G401.6 (cell line): ENCODE results near the gene PKN1.
A peak's percentile ranks its signal among the peaks of the same experiment; 100 is the strongest.
"Not testable (repeated sequence)": the region's sequence is repeated elsewhere in the genome, so short reads cannot be mapped to it uniquely, and the experiment has no call there.

Source experiments
- FAIRE-seq: peaks from 2 replicates; lab custom pipeline; 2012; peaks lifted over from hg19 to GRCh38; lab: Jason Lieb, UNC

Gene PKN1

DNA sequence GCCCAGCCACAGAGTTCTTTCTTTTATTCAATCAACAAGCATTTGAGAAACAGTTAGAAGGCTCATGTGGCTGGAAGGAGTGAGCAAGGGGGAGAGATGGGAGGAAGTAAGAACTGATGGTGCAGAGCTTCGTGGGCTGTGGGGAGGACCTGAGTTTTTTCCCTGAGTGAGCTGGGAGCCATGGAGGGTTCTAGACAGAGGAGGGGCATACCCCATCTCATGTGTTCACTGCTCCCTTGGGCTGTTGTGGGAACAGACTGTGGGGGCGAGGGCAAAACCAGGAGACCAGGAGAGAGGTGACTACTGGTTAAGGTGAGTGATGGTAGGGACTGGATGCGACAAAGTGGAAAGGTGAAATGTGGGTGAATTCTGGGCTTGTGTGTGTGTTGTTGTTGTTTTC is 2.4 kb upstream of the PKN1 start:
- no peak for FAIRE-seq

DNA sequence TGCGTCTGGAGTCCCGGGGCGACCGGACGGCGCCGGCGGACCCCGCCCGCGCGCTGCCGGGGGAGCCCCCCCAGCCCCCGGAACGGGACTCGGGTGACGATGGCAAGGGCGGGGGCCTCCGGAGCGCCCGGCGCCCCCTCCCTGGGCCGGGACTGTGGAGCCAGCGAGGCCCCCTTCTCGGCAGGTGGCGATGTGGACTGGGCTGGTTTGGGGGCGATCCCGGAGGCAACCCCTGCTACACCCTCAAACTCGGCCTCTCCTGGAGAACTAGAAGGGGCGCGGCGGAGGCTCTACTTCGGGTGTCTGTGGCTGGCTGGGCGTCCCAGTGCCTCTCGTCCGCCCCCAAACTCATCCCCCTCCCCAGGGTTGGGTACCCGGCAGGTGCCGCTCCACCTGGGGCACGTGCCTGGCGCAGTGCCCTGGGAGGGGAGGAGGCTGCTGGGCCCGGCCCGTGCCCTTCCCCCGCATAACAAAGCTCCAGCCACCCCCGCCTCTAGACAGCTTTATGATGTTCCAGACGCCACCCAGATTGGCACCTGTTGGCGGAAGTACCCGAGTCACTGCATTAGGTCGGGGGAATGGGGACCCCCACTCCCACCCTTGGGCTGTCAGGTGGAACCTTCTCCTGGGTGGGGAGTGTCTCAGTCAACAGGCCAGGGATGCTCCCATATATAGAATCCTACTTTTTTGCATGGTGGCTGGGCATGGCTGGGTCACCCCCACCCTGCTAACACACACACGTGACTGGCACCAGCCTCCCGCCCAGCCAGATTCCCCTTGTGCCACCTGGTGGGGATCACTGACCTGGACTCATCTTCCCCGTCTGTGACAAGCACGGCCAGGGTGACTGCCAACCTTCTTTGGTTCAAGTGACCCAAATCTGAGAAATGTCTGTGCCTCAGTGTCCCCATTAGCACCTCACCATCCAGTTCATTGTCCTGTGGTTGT is 722 bp downstream of the PKN1 start:
- FAIRE-seq: no peak

DNA sequence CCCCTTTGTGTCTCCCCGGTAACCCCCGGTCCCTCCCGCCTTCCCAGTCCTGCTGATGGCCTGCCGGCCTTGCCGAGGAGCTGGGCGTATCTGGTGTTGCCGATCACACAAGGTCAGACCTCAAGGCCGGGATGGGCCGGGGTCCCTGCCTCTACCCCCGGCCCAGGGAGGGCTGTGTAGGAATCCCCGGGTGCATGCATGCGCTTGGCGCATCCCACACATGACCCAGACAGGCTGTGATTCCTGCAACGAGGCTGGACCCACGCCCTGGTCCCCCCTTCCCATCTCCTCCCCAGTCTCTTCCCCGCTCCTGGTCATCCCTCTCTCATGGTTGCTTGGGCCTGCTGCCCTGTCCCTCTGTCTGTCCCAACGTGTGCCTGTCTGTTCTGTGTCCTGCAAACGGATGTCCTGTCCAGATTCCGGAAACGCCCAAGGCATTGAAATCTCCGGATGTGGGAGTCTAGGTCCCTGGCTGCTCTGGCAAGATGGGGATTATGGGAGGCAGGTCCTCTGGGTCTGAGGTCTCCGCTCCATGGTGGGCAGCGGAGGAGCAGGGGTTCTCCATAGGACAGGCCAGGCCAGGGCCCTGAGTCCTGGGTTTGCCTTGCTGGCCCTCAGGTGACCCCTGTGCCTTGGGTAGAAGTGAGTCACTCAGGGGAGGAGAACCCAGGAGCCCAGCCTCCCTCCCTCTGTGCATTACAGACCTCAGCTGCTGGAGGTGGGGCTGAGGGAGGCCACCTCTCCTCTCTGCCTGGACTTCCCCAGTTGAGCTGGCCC is 1.6 kb downstream of the PKN1 start:
- no peak for FAIRE-seq

DNA sequence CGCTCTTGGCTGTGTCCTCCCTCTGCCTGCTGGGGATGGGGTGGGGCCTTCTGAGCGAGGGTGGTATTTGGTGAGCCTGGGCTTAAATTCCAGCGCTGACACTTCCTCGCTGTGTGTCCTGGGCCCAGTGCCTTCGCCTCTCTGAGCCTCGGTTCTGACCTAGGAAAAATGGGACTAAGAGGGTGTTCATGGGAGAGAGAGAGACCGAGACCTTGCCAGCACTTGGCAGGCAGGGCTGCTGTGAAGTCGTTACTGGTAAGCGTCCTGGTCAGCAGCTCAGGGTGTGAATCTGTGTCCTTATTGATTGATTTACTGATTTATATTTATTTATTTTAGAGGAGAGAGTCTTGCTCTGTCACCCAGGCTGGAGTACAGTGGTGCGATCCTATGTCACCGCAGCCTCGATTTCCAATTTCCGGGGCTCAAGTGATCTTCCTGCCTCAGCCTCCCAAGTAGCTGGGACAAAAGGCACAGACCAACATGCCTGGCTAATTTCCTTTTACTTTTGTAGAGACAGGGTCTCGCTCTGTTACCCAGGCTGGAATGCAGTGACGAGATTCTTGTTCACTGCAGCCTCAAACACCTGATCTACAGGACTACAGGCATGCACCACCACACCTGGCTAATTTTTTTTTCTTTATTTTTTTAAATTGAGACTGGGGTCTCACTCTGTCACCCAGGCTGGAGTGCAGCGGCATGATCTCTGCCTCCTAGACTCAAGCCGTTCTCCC is 2.4 kb downstream of the PKN1 start:
- FAIRE-seq: no peak

DNA sequence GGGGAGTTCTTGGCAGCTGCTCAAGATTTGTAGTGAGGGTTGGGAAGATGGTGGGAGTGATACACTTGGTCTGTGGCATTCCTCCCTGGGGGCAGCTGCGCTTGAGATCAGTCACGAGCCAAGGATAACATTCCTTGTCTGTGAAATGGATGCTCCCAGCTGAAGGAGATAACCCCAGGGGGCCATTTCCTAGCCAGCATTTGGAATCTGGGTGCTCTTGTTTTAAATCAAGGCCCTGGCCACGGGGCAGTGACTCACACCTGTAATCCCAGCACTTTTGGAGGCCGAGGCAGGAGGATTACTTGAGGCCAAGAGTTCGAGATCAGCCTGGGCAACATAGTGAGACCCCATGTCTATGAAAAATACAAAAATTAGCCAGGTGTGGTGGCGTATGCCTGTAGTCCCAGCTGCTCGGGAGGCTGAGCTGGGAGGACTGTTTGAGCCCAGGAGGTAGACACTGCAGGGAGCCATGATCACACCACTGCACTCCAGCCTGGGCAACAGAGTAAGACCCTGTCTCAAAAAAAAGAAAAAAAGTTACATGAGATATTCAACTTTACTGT is 4.6 kb downstream of the PKN1 start:
- FAIRE-seq: no peak

DNA sequence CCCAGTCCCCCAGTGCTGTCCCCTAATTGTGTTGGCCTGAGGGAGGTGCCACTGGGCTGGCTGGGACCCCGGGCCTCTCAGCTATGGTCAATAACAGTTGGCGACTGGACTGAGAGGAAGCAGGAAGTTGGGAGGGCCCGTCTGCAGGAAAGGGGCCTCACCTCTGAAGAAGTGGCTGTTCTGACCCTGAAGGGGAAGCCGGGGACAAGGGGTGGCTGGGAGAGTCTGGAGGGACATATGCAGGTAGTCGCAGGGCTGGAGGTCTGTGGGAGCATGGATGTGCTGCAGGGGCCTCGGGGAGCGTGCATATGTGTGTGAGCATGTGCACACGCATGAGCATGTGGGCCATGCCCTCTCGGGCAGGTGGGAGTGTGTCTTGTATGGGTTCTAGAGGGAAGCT is 5.9 kb downstream of the PKN1 start:
- no peak for FAIRE-seq

DNA sequence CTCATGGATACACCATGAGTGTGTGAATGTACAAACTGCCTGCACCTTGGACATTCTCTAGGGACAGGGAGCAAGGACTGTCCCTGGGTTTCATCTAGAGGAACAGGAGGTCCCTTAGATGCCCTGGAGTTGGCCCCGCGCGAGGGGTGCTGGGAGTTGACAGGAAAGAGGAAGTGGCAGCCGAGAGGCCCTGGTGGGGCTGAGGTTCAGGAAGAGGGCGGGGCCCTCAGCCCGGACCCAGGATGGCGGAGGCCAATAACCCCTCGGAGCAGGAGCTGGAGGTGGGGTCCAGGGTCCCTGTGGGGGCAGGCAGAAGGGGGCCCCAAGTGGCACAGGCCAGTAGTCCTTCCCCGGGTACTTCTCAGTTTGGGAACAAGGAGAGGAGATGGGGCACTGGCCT is 6.9 kb downstream of the PKN1 start:
- no peak for FAIRE-seq

DNA sequence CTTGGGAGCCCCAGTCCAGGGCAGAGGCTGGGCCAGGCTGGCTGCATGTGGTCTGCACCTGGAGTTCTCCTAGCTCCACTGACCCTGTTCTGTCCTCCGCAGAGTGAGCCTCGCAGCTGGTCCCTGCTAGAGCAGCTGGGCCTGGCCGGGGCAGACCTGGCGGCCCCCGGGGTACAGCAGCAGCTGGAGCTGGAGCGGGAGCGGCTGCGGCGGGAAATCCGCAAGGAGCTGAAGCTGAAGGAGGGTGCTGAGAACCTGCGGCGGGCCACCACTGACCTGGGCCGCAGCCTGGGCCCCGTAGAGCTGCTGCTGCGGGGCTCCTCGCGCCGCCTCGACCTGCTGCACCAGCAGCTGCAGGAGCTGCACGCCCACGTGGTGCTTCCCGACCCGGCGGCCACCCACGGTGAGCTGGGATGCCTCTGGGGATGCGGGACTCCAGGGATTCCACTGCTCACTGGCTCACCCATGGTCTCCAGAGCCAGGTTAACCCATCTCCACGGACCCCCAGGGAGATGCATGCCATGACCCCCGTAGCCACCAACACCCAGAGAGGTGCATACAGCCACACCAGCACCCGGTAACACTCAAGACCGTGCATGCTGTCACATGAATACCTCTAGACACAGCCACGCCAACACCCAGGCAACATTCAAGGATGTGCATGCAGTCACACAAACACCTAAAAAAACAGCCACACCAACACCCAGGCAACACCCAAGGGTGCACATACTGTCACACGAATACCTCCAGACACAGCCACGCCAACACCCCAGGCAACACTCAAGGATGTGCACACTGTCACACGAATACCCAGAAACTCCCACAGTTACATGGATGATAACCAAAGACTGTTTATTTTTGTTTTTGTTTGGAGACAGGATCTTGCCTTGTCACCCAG is 8.2 kb downstream of the PKN1 start:
- FAIRE-seq: no peak

DNA sequence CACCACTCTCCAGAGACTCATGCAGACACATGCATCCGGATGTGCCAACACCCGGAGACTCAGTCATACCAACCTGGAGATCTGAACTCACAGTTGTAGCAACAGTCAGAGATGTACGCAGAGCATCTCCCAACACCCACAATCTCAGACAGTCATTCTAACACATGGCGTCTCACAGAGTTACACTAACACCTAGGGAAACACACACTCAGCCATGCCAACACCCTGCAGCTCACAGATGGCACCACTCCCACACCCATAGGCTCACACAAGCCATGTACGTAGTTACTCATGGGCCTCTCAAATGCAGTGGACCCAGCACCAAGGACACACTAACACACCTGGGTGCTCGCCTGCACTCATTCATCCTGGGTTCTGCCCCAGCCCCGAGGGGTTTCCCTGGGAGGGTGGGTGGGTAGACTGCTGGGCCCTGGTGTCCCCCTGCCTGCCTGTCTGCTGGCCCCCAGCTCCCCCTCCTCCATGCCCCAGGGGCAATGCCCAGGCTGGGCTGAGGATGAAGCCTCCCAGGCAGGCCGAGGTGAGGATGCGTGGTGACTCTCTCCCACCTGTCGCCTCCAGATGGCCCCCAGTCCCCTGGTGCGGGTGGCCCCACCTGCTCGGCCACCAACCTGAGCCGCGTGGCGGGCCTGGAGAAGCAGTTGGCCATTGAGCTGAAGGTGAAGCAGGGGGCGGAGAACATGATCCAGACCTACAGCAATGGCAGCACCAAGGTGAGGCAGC is 10.0 kb downstream of the PKN1 start:
- no peak for FAIRE-seq

DNA sequence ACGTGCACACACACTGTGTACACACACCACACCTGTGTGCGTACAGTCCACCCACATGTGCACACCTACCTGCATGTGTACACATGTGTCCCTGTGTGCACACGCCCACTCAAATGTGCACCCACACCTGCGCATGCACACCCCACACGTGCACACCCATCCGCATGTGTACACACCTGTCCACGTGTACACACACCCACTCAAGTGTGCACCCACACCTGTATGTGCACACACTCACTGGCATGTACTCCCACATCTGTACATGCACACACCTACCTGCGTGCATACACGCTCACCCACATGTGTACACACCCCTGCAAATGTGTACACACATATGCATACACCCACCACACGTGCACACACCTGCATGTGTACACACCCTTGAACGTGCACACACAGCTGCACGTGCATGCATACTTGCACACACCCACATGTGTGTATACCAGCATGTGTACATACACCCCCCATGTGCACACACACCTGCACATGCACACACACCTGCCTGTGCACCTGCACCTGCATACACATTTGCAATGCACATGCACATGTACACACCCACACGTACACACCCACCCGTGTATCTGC is 10.6 kb downstream of the PKN1 start:
- no peak for FAIRE-seq

DNA sequence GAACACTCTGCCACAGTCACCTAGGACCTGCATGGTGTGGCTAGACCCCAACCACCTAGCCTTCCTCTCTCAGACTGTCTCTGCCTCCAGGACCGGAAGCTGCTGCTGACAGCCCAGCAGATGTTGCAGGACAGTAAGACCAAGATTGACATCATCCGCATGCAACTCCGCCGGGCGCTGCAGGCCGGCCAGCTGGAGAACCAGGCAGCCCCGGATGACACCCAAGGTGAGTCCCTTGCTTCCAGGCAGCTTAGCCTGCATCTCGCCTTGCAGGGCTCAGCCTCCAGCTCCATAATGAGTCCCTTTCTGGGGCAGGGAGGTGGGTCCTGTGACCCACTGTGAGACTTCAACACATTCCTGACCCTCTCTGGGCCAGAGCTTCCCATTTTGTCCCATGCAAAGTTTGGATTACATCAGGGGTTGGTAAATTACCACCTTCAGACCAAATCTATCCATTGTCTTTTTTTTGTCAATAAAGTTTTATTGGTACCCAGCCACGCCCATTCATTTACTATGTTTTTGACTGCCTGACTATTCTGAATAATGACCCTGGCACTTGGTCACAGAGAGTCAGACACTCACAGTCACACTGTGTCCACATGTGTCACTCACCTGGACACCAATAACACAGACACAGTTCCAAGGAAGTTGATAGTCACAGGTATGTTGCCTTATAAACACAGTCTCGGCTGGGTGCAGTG is 13.4 kb downstream of the PKN1 start:
- no peak for FAIRE-seq

DNA sequence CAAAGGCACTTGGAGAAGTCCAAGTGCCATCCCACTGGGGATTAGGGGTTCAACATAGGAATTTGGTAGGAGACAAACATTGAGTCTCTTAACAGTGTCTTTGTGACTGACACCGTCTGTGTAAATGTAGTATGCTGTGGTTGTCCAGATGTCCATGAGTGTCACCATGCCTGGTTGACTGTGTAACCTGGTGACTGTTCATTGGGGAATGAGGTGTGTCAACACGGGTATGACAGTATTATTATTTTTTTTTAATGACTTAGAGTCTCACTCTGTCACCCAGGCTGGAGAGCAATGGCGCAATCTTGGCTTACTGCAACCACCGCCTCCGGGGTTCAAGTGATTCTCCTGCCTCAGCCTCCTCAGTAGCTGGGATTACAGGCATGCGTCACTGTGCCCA is 16.2 kb downstream of the PKN1 start:
- FAIRE-seq: no peak

DNA sequence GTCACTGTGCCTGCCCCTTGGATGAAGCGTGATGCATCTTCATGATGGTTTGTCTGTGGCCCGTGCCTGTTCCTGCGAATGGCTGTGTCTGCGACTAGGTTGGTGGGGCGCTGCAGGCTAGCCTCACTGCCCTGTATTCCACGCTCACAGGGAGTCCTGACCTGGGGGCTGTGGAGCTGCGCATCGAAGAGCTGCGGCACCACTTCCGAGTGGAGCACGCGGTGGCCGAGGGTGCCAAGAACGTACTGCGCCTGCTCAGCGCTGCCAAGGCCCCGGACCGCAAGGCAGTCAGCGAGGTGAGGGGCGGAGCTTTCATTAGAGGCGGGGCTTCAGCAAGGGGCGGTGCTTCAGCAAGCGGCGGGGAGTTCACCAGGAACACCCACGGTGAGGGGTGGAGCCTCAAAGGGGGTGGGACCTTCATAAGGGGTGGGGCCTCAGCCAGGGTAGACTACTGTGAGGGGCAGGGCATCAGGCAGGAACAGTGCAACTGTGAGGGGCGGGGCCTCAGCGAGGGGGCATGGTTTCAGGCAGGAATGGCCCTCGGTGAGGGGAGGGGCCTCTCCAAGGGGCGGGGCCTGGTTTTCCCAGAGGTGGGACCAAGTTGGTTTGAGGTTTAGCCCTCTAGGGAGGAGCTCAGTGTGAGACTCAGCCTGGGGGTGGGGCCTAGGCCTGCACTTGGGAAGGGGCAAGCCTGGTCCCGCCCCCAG is 17.2 kb downstream of the PKN1 start:
- peak; percentile 75 for FAIRE-seq

DNA sequence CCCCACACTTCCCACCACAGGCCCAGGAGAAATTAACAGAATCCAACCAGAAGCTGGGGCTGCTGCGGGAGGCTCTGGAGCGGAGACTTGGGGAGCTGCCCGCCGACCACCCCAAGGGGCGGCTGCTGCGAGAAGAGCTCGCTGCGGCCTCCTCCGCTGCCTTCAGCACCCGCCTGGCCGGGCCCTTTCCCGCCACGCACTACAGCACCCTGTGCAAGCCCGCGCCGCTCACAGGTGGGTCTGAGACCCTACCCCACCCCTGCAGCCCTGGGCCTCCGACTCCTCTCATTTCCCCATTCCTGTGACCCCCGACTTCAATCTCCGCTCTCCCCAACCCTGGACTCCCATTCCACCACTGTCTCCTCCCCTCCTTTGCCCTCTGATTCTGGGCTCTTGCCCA is 17.8 kb downstream of the PKN1 start:
- FAIRE-seq: no peak

DNA sequence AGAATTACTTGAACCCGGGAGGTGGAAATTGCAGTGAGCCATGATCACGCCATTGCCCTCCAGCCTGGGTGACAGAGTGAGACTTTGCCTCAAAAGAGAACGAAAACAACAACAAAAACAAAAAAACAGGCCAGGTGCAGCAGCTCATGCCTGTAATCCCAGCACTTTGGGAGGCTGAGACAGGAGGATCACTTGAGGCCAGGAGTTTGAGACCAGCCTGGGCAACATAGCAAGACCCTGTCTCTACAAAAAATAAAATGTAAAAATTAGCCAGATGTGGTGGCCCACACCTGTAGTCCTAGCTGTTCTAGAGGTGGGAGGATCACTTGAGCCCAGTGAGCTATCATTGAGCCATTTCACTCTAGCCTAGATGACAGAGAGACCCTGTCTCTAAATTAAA is 19.2 kb downstream of the PKN1 start:
- FAIRE-seq: not testable (repeated sequence)

DNA sequence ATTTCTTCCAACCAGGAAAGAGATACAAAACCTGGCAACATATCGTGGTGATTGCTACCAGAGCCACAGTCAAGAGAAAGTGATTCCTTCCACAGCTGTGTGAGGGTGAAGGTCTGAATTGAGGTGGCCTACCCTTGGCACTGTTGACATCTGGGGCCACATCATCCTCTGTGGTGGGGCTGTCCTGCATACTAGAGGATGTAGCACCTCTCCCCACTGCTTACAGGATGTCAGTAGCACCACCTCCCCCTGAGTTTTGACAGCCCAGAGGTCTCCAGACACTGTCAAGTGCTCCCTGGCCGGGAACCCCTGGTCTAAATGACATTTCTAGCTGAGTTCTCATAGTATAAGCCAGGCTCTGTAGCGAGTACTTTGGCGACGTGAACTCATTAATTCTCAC is 26.6 kb downstream of the PKN1 start:
- FAIRE-seq: no peak

DNA sequence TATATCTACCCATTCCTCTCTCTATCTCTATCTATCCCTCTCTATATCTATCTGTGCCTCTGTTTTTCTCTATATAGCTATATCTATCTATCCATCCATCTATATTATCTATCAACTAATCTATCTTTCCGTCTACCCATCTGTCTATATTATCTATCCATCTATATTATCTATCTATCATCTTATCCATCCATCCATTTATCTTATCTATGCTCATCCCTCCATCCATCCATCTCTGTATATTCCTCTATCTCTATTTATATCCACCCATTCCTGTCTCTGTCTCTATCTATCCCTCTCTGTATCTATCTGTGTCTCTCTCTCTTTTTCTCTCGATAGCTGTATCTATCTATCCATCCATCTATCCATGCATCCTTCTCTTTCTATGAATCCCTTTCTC is 27.8 kb downstream of the PKN1 start:
- FAIRE-seq: no peak

DNA sequence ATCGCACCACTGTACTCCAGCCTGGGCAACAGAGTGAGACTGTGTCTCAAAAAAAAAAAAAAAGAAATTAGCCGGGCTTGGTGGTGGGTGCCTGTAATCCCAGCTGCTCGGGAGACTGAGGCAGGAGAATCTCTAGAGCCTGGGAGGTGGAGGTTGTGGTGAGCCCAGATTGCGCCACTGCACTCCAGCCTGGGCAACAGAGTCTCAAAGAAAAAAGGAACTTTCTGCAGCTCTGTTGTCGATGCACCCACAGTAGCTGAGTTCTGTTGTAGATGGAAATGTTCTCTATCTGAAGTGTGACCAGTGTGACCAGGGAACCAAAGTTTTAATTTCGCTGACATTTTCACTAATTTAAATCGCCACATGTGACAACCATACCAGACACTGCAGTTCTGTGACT is 29.3 kb downstream of the PKN1 start:
- FAIRE-seq: not testable (repeated sequence)

DNA sequence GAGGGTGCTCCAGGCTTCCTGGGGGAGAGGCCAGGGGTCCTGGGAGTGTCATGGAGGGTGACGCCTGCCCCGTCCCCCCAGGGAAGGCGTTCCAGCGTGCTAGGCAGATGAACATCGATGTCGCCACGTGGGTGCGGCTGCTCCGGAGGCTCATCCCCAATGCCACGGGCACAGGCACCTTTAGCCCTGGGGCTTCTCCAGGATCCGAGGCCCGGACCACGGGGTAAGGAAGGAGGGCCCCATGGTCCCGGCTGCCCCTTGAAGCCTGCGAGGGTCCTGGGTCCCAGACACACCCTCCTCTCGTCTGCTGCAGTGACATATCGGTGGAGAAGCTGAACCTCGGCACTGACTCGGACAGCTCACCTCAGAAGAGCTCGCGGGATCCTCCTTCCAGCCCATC is 30.6 kb downstream of the PKN1 start:
- FAIRE-seq: no peak
